Heart left ventricle (tissue), 16 donors: ENCODE data around the gene PLXNB1. TPM values are rescaled to one million over a fixed set of nuclear protein-coding genes. Genes with fewer than 3 reads are reported as not detected.

Source experiments
- ATAC-seq, 4 donors: fragments of 200-7000 bp; cut with Tn5 transposase; one replicate each; pipeline ENCODE4 v1.9.1; 2020 to 2022; ENCODE audit warnings: moderate library complexity in 4 of 4, mild to moderate bottlenecking in 3 of 4, moderate number of reproducible peaks in 1 of 4
- DNase-seq, 5 donors: peaks; one replicate each; pipeline ENCODE4 v3.0.0-alpha.2; 2020
- H3K27ac ChIP-seq, 12 donors: fragments of 200-600 bp; sonication (generic) in 4 of 12; one replicate each; pipeline versions ENCODE4 v1.5.0 to v1.8.0; 2016 to 2022; ENCODE audit warnings: mild to moderate bottlenecking in 2 of 12
- H3K27me3 ChIP-seq, 9 donors: fragments of 200-600 bp; sonication (generic) in 2 of 9; one replicate each; pipeline versions ENCODE4 v1.5.1 to v1.8.0; 2016 to 2022; ENCODE audit warnings: mild to moderate bottlenecking in 3 of 9
- H3K36me3 ChIP-seq, 9 donors: fragments of 200-600 bp; sonication (generic) in 2 of 9; one replicate each; pipeline versions ENCODE4 v1.5.0 to v1.8.0; 2018 to 2022; ENCODE audit warnings: mild to moderate bottlenecking in 2 of 9
- H3K4me1 ChIP-seq, 12 donors: fragments of 200-600 bp; sonication (generic) in 4 of 12; one replicate each; pipeline versions ENCODE4 v1.5.0 to v1.8.0; 2016 to 2022; ENCODE audit warnings: mild to moderate bottlenecking in 3 of 12
- H3K4me3 ChIP-seq, 12 donors: fragments of 200-600 bp; sonication (generic) in 4 of 12; one replicate each; pipeline versions ENCODE4 v1.5.0 to v1.8.0; 2017 to 2022; ENCODE audit warnings: mild to moderate bottlenecking in 9 of 12, moderate library complexity in 4 of 12
- H3K9me3 ChIP-seq, 12 donors: fragments of 200-600 bp; sonication (generic) in 4 of 12; one replicate each; pipeline versions ENCODE4 v1.5.0 to v1.8.0; 2016 to 2022; ENCODE audit warnings: mild to moderate bottlenecking in 1 of 12
- CTCF ChIP-seq, 12 donors: fragments of 200-600 bp; sonication (generic) in 4 of 12; IDR thresholded peaks; one replicate each; pipeline versions ENCODE4 v1.5.0 to v1.8.0; 2018 to 2022; ENCODE audit warnings: antibody characterized with exemption in 12 of 12, mild to moderate bottlenecking in 5 of 12
- POLR2A ChIP-seq, 2 donors: fragments of 450-650 bp; IDR thresholded peaks; one replicate each; pipeline ENCODE4 v1.6.1; 2017; ENCODE audit warnings: antibody characterized with exemption in 2 of 2, mild to moderate bottlenecking in 2 of 2, moderate library complexity in 2 of 2
- WGBS, 4 donors: extraction: QIAGEN DNeasy Blood & Tissue Kit in 2 of 4; methylation state at CpG; one replicate each; pipeline versions ENCODE4 v1.1.5 to v1.1.7; 2013 to 2018; 5-methylcytosine and 5-hydroxymethylcytosine counted together
- intact Hi-C, 10 donors: fragments of 100-400 bp; cut with DNase I; formaldehyde crosslinking; loops; one replicate each; pipeline versions ENCODE4 v1.11.1 to v1.14.2; 2022
- polyA plus RNA-seq, 2 donors: library from polyadenylated mRNA; stranded (reverse); fragments of 200-250 nt; gene quantifications; one replicate each; pipeline ENCODE4 v1.2.3, GENCODE V29; 2013
- total RNA-seq, 9 donors: library from RNA; depleted of rRNA in 2 of 9; stranded (reverse); fragments of >200 nt in 2 of 9; fragmentation: NEBNext Ultra II Directional in 3 of 9; extraction: Animal tissue kit (Norgen Biotek cat#: 25700) in 3 of 9; gene quantifications; one replicate each; pipeline versions ENCODE4 v1.1.0 to v1.2.4, GENCODE V29; 2016 to 2023
- donor health status: ischemic (EF 13 %, LVEDD 7.1; RV severe dilation, severe dysfunction).
- donor health status: healthy with polysubstance abuse.
- donor health status: DM: no; HTN: yes; CAD: no.
- donor health status: DM: no; HTN: no; CAD: no.
- donor health status: ischemic (EF 25% LVEDD 6.9; RV normal size, moderate dysfunction).
- donor health status: ischemic (EF 25% LVEDD 5.7; RV mildly dilated, moderate dysfunction).
- donor health status: healthy.
- donor health status: DM: yes; HTN: yes; CAD: no.
- donor health status: ischemic (EF 35%, LVEDD 5.7; RV mildly dilated, moderate dysfunction).
- donor health status: nonischemic (EF 11% LVEDD 7.7; RV severe dilation, severe dysfunction).
- donor health status: DM: yes; HTN: yes; CAD: no.
- donor health status: PGD.
- donor health status: ischemic (EF 29% LVEDD 5.4; RV normal size, mild dysfunction).
- donor health status: nonischemic (EF 23%, LVEDD 6.1; RV moderate dilation, normal function).

The PLXNB1 gene
- total and polyA plus RNA-seq, 11 donors = 28.0 to 71.8 (median 46.4) TPM

- ATAC-seq (no peak), DNase-seq (no peak)
- H3K4me3 ChIP-seq = peak overlapping the region; percentile 24 to 84 (median 62)
- peaks cover 17 to 76% (median 67%) of the 10 kb centered on the region in 12 donors for H3K4me1 ChIP-seq
- no peak for TF ChIP-seq POLR2A (IDR thresholded peaks at IDR 0.05)
- TF ChIP-seq CTCF (IDR thresholded peaks at IDR 0.05) = no peak
- peak overlapping the region; percentile 92 to 100 (median 99) for H3K27ac ChIP-seq
- no peaks in the 10 kb centered on the region for H3K27me3 ChIP-seq
- intact Hi-C loops = loop anchor here in 6 of 10 donors (5.0 to 10.0 kb wide), 3 partner anchors 35 to 168 kb away; partner anchors contain the start of genes SHISA5 (in 4 of the 6) and SLC26A6 (in 1 of the 6)
- no peaks in the 10 kb centered on the region for H3K9me3 ChIP-seq
- H3K36me3 ChIP-seq = peaks cover 0 to 45% (median 19%) of the 10 kb centered on the region in 9 donors
- 52 to 67% (median 58%) methylated on average over 6 to 9 of the region's 9 CpGs for WGBS, 4 donors
Measured at GRCh38 chr3:48467110-48467454, 37.2 kb upstream of the PLXNB1 start.

- peak in 2 of 4 donors; percentile 5 to 8 for ATAC-seq
- peak overlapping the region; percentile 92 to 100 (median 99) for H3K27ac ChIP-seq
- intact Hi-C loops = loop anchor here in 6 of 10 donors (5.0 to 10.0 kb wide), 3 partner anchors 36 to 168 kb away; partner anchors contain the start of genes SHISA5 (in 4 of the 6) and SLC26A6 (in 1 of the 6)
- H3K27me3 ChIP-seq = no peaks in the 10 kb centered on the region
- H3K9me3 ChIP-seq = no peaks in the 10 kb centered on the region
- H3K4me3 ChIP-seq = peak overlapping the region; percentile 24 to 84 (median 62)
- DNase-seq = peak in 2 of 5 donors; percentile 42 to 48
- peaks cover 0 to 48% (median 22%) of the 10 kb centered on the region in 9 donors for H3K36me3 ChIP-seq
- peaks cover 17 to 71% (median 62%) of the 10 kb centered on the region in 12 donors for H3K4me1 ChIP-seq
- WGBS, 4 donors = 29 to 48% (median 39%) methylated on average over 9 to 19 of the region's 19 CpGs
- no peak for TF ChIP-seq POLR2A (IDR thresholded peaks at IDR 0.05)
- no peak for TF ChIP-seq CTCF (IDR thresholded peaks at IDR 0.05)
Measured at GRCh38 chr3:48466386-48467109, 36.7 kb upstream of the PLXNB1 start.

GRCh38 chr3:48465531-48466378 lies 35.9 kb upstream of the PLXNB1 start:
- Histone ChIP-seq H3K4me1 (peaks cover 13 to 63% (median 55%) of the 10 kb centered on the region in 12 donors), H3K27me3 (no peaks in the 10 kb centered on the region), H3K27ac (peak overlapping the region; percentile 92 to 100 (median 99)), H3K36me3 (peaks cover 0 to 55% (median 30%) of the 10 kb centered on the region in 9 donors), H3K4me3 (peak overlapping the region; percentile 24 to 84 (median 62)), H3K9me3 (no peaks in the 10 kb centered on the region)
- intact Hi-C loops = loop anchor here (1.0 to 10.0 kb wide), 10 partner anchors 37 to 219 kb away; partner anchors contain the start of genes SHISA5 (in 8 of the 10), NCKIPSD (in 1 of the 10) and SLC26A6 (in 1 of the 10)
- TF ChIP-seq CTCF (IDR thresholded peaks at IDR 0.05) (peak; percentile 55 to 90 (median 76)), POLR2A (IDR thresholded peaks at IDR 0.05) (peak in 1 of 2 donors; percentile 81)
- DNase-seq = peak; percentile 95 to 99 (median 98)
- ATAC-seq = peak; percentile 95 to 96 (median 95)
- WGBS, 4 donors = 15 to 21% (median 17%) methylated on average over 8 to 21 of the region's 21 CpGs
